Activated CD4-positive, alpha-beta T cell treated with anti-CD3 and anti-CD28 coated beads, Interleukin-2, amount 10 ng/mL, durations not matched to agents 24 days and 14 days (primary cell): ENCODE measurements around the gene UFM1. TPM values are rescaled to one million over a fixed set of nuclear protein-coding genes. Genes with fewer than 3 reads are reported as not detected.

Experiments used
- DNase-seq: peaks from one replicate; pipeline ENCODE4 v3.0.0; 2022
- H3K27ac Mint-ChIP-seq: one replicate; pipeline ENCODE4 v1.8.0; 2022; ENCODE audit warnings: mild to moderate bottlenecking, mixed read lengths
- H3K27me3 Mint-ChIP-seq: one replicate; pipeline ENCODE4 v1.8.0; 2022; ENCODE audit warnings: mixed read lengths
- H3K36me3 Mint-ChIP-seq: one replicate; pipeline ENCODE4 v1.8.0; 2022; ENCODE audit warnings: low read depth, mild to moderate bottlenecking, mixed read lengths
- H3K4me1 Mint-ChIP-seq: one replicate; pipeline ENCODE4 v1.8.0; 2021; ENCODE audit warnings: mixed read lengths
- H3K4me3 Mint-ChIP-seq: one replicate; pipeline ENCODE4 v1.8.0; 2022; ENCODE audit warnings: mild to moderate bottlenecking, moderate library complexity, mixed read lengths
- H3K9me3 Mint-ChIP-seq: one replicate; pipeline ENCODE4 v1.8.0; 2021; ENCODE audit warnings: mixed read lengths
- intact Hi-C: fragments of 100-400 bp; cut with micrococcal nuclease; formaldehyde crosslinking; loops from one replicate; pipeline ENCODE4 v1.15.1; 2023
- total RNA-seq: library from RNA; stranded (reverse); gene quantifications from 2 replicates; pipeline ENCODE4 v1.2.3, GENCODE V29; 2022

Gene UFM1
- total RNA-seq, 1 donor from 2014 or later: 63.5 TPM

GRCh38 chr13:38412266-38412665, 62.6 kb downstream of the UFM1 start:
- DNase-seq: no peak
- H3K4me3 Mint-ChIP-seq: no peak overlapping the region

More at GRCh38 chr13:38412266-38412665, 62.6 kb downstream of the UFM1 start:
- Mint-ChIP-seq H3K4me1 (peaks cover 4% of the 10 kb centered on the region), H3K27me3 (no peaks in the 10 kb centered on the region), H3K36me3 (no peaks in the 10 kb centered on the region), H3K9me3 (no peaks in the 10 kb centered on the region), H3K27ac (no peak overlapping the region)
- intact Hi-C loops: no loop called here
